Activated T-cell treated with anti-CD3 and anti-CD28 coated beads for 24 hours (primary cell): ENCODE data around the gene ARHGAP25.
A peak's percentile ranks its signal among the peaks of the same experiment; 100 is the strongest.

Source experiments
- DNase-seq: peaks from one replicate; pipeline ENCODE4 v3.0.0-alpha.2; 2020; ENCODE audit warnings: low read depth

ARHGAP25 gene, protein sequence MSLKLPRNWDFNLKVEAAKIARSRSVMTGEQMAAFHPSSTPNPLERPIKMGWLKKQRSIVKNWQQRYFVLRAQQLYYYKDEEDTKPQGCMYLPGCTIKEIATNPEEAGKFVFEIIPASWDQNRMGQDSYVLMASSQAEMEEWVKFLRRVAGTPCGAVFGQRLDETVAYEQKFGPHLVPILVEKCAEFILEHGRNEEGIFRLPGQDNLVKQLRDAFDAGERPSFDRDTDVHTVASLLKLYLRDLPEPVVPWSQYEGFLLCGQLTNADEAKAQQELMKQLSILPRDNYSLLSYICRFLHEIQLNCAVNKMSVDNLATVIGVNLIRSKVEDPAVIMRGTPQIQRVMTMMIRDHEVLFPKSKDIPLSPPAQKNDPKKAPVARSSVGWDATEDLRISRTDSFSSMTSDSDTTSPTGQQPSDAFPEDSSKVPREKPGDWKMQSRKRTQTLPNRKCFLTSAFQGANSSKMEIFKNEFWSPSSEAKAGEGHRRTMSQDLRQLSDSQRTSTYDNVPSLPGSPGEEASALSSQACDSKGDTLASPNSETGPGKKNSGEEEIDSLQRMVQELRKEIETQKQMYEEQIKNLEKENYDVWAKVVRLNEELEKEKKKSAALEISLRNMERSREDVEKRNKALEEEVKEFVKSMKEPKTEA

DNA sequence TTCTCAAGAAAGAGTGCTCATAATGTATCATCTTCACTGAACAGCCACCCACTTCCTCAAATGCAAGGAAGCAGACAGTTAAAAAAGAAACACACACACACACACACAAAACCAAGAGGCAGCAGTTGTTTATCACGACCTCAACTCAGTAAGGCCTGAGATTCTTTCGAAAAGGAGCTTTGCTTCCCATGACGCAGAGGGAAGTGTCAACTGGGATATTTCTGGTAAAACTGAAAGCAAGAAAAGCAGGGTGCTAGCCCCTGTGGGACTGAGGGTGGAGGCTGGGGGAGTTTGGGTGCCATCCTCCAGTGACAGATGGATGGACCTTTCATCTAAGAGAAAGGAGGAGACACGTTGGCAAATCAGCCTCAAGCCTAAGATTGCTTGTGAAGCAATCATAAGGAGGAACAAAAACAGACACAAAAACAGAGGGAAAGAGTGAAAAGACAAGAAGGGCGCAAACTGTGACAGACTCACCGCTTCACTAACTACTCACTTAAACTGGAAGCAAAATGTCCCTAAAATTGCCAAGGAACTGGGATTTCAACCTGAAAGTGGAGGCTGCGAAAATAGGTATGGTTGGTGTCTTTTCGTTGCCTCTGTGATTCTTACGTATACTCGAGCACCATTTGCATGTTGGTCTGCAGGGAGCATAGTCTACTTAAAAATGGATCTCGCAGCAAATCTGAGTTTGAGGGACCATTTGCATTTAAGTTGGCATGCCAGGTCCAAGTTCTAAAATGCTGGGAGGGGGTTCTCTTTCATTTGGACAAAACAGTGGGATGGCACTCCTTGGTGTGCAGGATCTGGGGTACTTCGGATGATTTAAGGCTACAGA, at the start of gene ARHGAP25:
ARHGAP25 (plus strand) TSS at position 124 of the 838 bp plus-strand sequence; CDS start at position 513, 389 bp downstream.
- DNase-seq = peak; percentile 48

DNA sequence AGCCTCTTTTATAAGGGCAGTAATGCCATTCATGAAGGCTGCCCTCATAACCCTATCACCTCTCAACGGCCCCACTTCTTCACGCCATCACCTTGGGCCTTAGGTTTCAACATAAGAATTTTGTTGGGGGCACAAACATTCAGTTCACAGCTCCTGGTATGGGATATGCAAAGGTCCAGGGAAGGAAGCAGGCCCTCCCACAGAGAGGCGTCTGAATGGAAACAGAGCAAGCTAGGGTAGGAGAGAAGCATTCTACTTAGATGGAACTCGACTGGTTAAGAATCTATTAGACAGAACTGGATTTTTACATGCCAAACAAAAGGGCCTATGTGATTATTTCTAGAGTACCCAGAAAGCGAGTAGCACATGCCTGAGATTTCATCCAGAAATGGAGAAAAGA, 48.4 kb upstream of the ARHGAP25 start:
- DNase-seq = no peak

DNA sequence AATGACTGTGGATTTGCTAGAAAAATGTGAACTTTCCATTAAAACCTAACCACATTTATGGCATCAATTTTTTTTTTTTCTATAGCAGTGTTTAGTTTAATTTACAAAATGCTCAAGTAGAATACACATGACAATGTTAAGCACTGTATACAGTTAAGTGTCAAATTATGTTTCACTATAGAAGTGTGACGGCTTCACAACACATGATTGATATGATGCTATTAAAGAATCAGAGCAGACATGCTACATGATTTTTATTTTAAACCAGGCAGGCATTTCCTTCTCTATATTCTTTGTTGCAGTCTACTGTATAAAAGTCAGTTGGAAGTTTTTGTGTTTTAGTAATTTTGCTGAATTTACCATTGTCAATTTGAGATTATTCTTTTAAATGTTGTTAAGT, 47.6 kb upstream of the ARHGAP25 start:
- no peak for DNase-seq

DNA sequence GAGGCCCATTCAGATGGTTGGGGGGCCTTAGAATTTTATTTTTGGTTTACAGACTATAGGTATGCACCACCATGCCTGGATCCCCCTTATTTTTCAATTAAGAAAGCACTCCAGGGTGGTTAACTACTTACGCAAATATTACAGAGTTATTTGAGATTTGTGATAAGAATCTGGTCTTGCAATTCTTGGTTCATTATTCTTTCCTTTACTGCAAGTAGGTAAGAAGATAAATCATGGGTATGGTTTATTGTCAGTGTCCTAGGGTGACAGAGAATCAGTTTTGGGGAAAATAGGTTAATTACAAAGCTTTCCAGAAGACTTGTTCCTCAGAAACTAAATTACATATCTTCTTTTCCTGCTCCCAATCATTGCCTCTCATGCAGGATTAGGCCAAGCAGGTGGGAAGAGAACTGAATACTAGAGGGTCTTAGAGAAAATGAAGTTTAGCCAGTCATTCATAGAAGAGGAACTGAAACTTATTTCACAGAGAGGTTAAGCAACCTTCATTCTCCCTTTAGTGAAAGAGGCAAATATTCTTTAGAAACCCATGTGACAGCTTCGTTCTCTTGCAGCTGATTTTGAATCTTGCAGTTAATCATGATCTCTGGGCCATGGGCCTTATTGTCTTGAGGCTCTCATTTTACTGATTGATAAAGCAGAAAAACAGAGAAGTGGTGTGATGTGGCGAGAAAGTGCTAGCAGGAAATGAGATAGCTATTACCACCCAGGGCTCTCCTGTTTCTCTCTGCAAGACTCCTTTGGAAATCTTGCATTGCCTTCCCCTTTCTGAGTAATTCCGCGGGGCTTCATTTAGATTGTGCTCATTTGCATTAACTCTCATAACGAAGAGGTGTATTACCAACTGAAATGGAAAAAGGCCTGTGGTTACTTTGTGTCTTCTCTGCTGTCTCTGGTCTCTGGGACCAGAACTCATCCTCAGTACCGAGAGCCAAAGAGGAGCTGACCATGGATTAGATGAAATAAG, 44.8 kb upstream of the ARHGAP25 start:
- DNase-seq = peak; percentile 23

DNA sequence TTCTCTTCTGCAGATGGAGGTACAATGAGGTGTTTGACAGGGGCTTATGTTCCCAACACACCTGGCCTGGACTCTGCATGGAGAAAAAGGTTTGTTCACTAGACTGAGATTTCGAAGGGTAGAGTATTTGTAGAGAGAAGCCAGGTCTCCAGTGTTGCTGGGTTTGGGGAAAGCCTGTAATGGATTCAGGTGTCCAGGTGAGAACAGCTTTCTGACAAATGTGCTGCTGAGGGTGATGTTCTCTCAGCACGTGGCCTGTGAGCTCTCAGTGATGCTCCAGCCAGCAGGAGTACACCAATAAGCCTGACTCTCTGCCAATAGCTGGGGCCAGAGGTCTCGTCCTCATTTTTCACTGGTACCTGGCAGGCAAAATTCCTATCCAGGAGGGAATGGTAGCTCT, 43.8 kb upstream of the ARHGAP25 start:
- no peak for DNase-seq

DNA sequence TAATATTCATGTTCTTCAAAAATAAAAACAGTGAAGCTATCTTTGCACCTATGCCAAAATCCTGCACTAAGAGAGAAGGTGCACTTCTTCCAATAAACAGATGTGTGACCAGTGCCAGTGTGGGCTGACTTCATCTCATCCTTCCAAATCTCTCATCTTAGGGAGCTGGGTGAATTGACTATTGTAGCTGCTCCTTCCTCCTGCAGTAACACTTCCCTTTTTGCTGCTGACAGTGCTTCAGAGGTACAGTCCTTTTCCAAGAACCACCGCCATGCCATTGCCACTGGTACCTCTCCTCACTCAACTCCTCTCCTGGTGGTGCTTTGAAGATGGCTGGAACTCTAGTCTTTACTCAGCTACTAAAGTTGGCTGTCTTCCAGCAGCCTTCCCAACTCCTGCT, 42.1 kb upstream of the ARHGAP25 start:
- DNase-seq = no peak

DNA sequence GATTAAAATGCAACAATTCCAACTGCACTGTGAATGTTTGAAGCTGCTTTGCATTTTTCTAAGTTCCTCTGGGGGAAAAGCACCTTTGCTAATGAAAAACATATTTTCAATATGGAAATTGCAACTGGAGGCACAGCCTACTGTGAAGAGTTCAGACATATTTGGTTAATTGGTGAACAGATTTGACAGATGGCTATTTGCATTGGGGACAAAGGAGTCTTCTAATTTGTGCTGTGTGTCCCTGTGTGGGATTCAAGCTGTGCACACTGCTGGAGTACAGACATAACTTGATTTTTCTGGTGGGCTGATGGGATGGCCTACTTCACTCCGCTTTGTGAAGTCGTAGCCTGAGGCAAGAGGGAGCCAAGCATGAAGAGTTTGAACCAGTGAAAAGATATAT, 40.7 kb upstream of the ARHGAP25 start:
- DNase-seq = no peak

DNA sequence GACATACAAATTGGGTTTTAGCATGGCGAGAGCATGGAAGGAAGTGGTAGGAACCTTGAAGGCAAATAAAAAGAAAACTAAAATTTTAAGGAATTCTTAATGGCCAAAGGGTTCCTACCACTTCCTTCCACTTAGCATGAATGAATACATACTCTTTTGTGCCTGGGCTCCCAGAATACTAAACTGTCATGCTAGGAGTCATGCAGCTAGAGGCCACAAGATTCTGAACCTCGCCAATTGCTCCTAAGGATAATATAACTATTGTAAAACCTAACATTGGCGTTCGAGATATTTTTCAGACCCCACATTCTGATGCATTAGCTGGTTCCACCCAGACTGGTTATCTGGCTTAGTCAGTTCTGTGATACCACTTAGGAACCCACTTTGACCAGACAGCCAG, 38.6 kb upstream of the ARHGAP25 start:
- DNase-seq = no peak

DNA sequence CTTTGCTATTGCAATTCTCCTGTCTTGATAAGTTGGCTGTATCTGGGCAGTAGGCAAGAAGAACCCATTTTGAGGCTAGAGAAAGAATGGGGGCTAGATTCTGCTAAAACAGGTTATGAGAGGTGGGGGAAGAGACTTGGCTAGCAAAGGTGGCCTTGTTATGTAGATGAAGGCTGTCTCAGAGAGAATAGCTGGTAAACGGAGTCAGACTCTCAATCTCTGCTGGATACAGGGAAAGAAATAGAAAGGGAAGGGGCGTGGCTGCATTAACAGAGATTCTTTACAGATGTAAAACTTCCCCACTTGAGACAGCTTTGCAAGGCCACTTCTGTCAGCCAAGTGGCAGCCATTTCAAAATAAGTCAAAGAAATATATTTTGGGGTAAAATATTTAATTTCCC, 38.1 kb upstream of the ARHGAP25 start:
- no peak for DNase-seq

DNA sequence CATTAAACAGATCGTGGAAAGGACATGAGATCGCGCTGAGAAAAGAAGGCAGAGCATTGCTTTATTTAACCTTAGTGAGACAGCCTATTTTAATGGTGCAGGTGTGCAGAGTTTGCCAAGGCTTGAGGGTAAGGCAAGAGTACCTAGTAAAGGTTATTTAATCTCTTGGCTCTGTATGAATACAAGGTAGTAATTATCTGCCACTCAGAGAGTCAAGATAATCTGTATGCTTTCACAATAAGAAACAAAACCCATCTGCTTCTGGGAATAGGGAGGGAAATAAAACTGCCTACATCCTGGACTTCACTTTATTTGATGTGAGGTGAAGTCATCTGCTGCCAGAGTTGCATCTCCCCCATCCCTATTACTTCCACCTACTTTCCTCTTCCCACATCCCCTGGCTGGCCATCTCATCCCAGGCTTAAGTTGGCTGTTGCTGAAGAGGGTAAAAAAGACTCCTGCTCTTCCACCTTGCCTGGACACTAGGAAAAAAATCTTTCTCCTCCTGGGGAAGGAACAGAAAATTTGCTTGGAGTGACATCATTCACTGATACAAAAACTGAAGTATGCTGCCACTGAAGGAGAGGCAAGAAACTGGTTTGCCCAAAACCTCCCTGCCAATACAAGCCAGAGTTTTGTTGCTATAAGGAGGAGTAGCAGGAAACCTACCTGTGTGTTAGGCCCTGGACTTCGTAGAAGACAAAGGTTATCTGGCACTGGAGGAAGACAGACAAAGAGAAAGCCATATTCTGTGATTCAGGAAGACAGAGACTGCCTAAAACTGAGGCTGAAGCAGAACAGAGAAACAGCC, 35.8 kb upstream of the ARHGAP25 start:
- no peak for DNase-seq

DNA sequence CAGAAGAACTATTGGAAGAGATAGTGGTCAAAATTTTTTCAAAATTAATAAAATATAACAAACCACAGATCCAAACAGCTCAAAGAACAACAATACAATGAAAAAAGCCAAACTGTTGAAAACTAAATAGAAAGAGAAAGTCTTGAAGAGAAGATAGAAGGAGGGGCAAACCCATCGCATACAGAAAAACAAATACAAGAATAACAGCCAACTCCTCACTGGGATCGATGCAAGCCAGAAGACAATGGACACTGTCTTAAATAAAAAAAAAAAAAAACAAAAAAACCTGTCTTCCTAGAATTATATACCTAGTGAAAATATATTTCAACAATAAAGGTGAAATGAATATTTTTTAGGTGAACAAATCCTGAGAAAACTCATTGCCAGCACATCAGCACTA, 34.1 kb upstream of the ARHGAP25 start:
- no peak for DNase-seq

DNA sequence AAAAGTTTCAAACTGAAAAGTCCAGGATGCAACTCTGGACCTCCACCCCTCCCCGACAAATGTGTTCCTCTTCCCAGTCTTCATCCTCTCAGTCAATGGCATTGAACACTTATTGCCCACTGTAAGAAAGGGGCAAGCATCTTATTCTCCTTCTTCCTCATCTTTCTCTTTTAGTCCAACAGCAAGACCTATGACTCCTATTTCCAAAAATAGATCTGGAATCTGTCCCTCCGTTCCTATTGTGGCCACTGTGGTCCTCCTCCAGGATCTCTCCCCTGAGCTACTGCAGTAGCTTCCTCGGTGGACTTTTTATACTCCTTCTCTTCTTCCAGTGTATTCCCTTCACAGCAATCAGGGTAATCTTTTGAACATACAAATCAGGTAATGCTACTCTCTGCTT, 28.0 kb upstream of the ARHGAP25 start:
- no peak for DNase-seq

DNA sequence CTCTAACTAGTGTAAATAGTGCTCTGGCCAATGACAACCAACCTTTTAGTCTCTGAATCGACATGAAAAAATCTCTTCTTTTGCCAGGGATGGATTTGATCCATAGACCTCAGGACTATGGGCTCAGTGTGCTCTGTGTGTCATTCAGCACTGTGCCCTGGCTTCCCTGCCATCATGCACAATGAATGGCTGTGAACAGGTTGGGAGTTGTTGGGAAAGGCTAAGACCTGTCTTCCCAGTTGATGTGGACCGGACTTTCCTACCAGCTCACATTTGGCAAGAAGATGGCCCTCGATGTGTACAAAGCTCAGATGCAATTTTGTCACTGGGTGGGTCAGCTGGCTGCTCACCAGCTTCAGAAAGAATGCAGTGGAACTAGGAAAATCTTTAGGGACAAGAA, 26.0 kb upstream of the ARHGAP25 start:
- no peak for DNase-seq

DNA sequence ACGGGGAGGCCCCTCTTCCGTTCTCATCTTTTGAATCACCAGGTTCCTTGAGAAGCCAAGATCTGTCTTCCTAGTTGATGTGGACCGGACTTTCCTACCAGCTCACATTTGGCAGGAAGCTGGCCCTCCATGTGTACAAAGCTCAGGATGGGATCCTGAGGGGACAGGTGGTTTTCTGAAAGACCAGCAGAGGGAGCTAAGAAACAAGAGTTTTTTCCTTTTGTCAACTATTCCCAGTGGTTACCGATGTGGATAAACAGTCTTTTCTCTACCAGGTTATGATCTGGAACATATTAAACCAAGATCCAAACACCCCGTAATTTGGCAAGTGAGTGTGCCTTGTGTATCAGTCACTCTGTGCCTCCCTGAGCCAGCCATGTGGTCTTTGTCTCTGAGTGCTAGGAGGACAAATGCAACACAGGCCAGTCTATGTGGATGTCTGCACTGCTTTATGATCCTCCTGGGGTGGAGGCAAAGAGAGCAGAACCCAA, 25.1 kb upstream of the ARHGAP25 start:
- DNase-seq = no peak

DNA sequence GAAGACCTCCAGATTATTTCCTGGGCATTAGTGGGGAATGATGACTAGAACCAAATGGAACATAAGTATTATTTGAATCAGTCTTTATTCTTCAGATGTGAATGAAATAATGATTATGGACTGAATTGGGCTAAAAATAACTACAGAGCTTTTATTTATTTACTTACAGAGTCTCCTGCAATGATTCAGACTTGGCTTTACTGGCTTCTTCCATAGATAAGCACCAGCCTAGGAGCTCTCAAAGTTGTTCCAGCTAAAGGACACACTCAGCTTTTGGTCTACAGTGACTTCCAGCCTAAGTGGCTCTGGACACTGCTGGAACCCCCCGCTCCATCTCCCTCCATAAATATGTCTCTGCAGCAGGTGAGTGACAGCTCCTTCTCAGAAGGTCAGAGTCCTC, 24.3 kb upstream of the ARHGAP25 start:
- no peak for DNase-seq

DNA sequence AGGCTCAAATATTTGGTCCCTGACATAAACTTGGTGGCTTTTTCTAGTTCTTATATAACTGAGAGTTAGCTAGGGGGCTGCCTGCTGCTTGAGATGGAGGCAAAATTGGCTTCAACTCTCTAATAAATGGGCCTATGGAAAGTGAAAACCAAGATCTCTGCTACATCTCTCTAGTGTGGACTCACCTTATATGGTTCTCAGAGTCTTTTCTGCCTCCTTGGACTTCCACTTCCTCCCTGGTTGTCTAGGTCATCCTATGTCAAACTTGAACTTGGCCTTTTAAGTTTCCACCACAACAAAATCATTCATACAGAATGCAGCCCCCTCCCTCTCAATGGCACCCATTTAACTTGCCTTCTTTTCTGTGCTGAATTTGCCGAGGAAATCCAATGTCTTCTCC, 23.9 kb upstream of the ARHGAP25 start:
- no peak for DNase-seq

DNA sequence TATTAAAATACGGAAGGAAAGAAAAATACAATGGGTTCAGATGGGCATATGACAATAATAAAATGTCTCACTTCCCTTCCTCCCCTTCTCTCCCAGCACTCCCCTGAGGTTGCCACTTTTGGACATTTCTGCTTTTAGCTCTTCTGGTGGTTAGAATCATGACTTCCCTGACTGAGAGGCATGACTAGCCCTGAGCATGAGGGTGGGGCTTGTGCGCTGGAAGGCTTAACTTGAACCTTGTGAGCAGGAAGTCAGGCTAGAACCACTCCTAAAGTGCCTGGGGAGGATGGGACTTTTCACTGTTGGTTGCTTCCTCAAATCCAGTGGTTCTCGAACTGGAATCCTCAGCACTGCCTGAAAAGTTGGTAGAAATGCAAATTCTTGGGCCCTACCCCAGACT, 19.7 kb upstream of the ARHGAP25 start:
- DNase-seq = no peak

DNA sequence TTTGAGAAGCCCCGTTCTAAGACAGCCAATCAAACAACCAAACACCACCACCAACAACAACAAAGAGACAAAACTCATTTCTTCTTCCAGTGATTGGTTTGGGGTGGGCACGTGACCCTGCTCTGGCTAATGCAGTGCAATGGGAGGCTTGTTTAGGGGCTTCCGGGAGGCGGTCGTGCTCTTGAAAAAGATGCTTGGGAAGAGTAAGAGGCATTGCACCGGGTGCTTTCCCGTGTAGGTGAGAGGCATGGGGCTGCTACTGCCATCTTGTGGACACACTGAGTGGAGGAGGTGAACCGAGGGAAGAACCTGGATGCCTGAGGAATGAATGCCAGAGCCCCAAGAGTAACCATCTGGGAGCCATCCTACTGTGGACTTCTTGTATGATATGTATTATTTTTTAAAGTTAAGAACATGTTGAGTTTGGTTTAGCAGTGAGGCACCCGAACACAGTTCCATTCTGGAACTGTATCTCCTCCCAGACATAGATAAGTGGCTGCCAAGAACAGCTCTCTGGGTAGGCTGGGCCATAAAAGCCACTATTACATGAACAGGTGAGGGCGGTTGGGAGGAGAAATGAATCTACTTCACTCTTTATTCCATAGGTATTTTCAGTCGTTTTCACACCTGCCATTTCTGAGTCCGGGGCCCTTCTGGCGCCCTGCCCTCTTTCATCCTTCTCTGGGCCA, 19.1 kb upstream of the ARHGAP25 start:
- no peak for DNase-seq

DNA sequence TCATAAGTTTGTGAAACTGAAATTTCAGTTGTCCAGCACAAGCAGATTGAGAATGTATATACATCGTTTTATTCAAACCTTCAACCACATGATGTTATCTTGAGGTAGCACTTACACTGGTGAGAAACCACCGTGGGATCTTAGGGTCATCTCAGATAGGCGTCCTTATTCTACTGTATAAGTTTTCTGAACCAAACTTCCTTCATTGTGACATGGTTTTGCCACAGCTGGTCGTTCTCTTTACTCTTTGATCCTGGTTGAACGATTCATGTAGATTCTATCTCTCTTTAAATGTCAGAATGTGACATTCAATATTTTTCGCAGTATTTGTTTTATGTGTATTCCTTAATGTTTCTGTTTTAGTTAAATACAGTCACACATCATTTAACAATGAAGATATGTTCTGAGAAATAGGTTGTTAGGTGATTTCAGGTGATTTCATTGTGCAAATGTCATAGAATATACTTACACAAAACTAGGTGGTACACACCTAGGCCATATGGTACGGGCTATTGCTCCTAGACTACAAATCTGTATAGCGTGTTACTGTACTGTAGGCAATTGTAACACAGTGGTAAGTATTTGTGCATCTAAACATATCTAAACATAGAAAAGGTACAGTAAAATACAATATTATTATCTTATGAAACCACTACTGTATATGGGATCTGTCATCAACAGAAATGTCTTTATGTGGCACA, 17.9 kb upstream of the ARHGAP25 start:
- DNase-seq = no peak
